ENCODE results near the gene DGKK. TPM values are rescaled to one million over a fixed set of nuclear protein-coding genes. Genes with fewer than 3 reads are reported as not detected.

DGKK gene, protein sequence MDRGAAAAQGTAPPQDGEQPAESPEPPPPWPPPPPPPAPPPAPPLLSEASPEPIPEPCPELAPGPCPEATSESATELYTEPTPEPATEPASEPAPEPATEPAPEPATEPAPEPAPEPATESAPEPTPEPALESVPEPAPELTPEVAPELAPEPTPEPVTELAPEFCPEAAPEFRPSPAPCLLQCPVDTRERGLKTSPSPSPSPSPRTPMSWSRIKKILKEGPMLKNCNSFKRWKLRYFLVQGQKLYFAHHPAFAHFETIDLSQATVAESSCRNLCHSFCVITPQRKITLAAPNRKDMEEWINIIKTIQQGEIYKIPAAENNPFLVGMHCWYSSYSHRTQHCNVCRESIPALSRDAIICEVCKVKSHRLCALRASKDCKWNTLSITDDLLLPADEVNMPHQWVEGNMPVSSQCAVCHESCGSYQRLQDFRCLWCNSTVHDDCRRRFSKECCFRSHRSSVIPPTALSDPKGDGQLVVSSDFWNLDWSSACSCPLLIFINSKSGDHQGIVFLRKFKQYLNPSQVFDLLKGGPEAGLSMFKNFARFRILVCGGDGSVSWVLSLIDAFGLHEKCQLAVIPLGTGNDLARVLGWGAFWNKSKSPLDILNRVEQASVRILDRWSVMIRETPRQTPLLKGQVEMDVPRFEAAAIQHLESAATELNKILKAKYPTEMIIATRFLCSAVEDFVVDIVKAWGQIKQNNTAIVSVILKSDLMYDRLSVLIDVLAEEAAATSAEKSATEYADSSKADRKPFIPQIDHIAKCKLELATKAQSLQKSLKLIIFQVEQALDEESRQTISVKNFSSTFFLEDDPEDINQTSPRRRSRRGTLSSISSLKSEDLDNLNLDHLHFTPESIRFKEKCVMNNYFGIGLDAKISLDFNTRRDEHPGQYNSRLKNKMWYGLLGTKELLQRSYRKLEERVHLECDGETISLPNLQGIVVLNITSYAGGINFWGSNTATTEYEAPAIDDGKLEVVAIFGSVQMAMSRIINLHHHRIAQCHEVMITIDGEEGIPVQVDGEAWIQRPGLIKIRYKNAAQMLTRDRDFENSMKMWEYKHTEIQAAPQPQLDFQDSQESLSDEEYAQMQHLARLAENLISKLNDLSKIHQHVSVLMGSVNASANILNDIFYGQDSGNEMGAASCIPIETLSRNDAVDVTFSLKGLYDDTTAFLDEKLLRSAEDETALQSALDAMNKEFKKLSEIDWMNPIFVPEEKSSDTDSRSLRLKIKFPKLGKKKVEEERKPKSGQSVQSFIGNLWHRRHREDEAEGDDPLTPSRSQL
- 0.05 TPM in 1 of 2 replicates, not detected in the other for total RNA-seq (2014; rRNA removed; shearing (Covaris generic))

DNA sequence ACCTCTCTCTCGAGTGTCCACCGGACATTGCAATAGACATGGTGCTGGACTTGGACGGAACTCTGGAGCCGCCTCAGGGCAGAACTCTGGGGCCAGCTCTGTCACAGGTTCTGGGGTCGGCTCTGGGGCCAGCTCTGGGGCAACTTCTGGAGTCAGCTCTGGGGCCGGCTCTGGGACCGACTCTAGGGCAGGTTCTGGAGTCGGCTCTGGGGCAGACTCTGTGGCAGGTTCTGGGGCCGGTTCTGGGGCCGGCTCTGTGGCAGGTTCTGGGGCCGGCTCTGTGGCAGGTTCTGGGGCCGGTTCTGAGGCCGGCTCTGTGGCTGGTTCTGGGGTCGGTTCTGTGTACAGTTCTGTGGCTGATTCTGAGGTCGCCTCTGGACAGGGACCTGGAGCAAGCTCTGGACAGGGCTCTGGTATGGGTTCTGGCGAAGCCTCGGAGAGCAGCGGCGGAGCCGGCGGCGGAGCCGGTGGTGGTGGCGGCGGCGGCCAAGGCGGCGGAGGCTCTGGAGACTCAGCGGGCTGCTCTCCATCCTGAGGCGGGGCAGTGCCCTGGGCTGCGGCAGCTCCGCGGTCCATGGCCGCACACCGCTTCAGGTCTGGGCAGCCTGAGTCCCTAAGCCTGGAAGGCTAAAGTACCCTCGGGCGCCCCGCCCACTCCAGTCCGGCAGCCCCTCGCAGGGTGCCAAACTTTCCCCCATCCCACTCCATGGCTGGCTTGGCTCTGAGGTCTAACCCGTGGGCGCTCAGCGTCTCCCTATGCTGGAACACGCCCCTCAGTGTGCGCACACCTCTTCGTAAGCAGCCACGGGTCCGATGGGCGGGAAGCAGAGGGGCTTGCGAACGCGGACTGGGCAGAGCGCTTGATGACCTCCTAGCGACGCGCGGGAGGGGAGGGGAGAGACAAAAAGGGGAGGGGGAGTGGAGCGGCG is at the start of gene DGKK:
Gene DGKK (minus strand): TSS at position 723 of the 929 bp plus-strand sequence. CDS start 147 bp downstream, at position 576.
- no peak for DNase-seq (ENCODE audit: low read depth)

DNA sequence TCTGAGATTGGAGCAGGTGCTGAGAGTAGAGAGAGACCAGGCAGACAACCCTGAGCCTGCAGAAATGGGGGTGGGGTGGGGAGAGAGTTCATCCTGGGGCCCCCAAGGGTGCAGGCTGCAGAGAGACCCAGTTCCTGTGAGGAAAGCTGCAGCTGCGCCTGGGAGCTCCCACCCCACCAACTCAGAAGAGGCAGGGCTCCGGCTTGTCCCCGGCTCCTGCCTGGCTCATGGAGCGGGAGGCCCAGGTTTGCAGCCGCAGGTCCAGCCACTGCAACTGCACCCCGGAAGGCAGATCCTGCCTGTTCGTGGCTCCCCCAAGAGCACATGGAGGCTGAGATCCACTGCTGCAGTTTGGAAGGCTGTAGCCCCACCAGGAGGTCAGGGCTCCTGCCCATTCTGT is 44.2 kb upstream of the DGKK start:
- DNase-seq (ENCODE audit: low read depth), result no peak

GRCh38 chrX:50497114-50497513 is 26.5 kb upstream of the DGKK start:
- DNase-seq (ENCODE audit: low read depth), result no peak

DNA sequence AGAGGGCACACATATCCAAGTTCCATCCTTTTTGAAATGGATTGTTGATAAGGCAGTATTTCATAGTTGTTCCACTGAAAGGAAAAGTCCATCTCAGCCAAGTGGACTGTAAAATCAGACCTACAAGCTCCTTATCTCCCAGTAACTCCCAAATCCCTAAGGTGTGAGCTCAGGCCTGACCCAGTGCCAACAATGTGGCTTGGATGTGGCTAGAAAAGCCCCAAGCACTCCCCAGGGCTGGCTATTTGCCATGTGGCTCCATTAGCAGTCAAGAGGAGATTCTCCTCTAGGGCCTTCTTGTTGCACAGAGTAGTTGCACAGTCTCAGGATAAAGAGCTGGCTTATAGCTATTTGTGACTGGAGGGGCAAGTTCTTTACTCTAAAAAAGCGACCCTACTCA is 25.0 kb upstream of the DGKK start:
- DNase-seq (ENCODE audit: low read depth), result peak; percentile 16

- DNase-seq (ENCODE audit: low read depth), result no peak
These were observed 22.1 kb upstream of the DGKK start for GRCh38 chrX:50492720-50493119.

GRCh38 chrX:50484662-50485061 is 14.0 kb upstream of the DGKK start:
- no peak for DNase-seq (ENCODE audit: low read depth)

- no peak for DNase-seq (ENCODE audit: low read depth)
These were observed 12.7 kb upstream of the DGKK start for GRCh38 chrX:50483283-50483682.

DNA sequence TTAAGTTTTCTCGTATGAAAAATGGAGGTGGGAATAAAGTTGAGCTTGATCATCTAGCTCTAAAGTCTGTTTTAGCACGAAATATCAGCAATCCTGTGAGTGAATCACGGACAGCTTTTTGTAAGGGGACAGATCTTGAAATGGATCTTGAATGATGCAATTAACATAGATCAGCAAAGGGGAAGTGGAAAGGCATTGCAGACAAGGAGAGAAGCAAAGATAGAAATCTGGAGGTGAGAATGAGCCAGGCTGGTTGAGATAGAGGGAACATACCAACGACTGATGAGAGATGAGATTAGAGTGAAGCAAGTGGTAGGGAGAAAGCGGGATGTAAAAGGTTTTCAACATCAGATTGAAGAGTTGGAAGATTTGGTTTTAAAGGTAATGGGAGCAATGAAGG is 4.6 kb upstream of the DGKK start:
- no peak for DNase-seq (ENCODE audit: low read depth)

DNA sequence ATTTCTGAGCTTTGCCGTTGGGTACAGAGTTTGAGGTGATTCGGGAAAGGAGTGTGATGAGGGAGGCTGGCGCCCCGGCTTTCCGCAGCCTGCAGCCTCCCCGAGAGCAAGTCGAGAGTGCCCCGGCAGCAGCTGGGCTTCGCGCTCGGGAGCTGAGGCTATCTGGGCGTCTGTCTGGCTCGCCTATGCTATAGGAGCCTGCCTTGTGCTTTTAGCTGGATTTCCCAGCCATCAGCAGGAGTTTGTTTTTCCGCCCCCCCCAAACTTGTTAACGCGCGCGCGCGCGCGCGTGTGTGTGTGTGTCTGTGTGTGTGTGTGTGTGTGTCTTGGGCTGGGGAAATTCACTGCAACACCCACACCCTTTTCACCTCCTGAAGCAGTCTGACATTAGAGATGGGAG is 765 bp upstream of the DGKK start:
- no peak for DNase-seq (ENCODE audit: low read depth)

DNA sequence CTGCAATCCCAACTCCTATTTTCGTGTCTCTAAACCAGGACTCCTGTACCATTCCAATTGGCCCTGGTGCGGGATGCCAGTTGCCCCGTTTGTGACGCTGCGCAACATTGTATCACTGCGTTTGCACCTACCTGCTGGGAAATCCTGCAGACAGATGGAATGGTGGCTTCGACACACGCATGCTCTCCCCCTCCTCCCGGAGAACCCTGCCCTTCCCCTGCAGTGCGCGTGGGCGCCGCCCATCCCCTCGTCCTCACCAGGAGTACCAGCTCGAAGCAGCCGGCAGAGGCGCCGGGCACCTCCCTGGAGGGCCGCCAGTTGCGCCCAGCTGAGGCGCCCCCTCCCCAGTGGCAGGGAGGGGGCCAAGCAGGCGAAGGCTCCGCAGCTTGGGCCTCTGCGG is 1.4 kb downstream of the DGKK start:
- DNase-seq (ENCODE audit: low read depth), result no peak

DNA sequence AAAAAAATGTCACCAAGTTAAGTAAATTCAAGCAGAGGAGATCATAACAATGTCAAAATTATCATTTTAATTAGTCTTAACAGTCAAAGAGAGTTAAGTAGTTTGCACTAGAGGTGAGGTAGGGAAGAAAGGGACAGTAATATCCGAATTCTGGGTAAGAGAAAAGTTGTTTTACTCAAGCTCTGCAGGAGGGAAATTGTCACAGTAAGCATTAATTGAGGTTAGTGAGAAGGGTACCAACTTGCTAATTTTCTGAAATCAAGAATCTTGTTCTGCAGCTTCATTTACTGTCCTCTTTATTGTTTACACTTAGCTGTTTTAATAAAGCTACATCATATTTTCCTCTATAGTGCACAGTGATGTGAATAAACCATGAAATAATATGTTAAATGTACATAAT is 11.0 kb downstream of the DGKK start:
- no peak for DNase-seq (ENCODE audit: low read depth)

DNA sequence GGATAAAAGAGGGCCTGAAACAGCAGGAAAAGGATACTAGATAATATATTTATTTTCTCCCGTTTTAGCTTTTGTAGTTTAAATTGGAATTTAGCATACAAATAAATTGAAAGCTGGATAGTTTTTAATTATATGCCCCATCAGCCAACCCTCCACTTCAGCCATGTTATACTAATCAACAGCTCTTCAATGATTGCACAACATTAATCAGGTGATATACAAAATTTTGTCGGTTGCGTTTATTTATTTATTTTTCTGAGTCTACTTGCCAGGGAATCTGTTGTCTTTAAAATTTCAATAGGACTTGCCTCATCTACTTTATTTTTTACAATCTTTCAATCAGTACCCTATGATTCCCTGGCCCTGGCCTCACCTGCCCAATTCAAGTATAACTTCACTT is 12.1 kb downstream of the DGKK start:
- no peak for DNase-seq (ENCODE audit: low read depth)

- no peak for DNase-seq (ENCODE audit: low read depth)
These were observed 13.7 kb downstream of the DGKK start for GRCh38 chrX:50456712-50457484.

- DNase-seq (ENCODE audit: low read depth), result no peak
These were observed 17.8 kb downstream of the DGKK start for GRCh38 chrX:50452782-50453181.

GRCh38 chrX:50450324-50450723 is 20.3 kb downstream of the DGKK start:
- DNase-seq (ENCODE audit: low read depth), result no peak

GRCh38 chrX:50448565-50448964 is 22.1 kb downstream of the DGKK start:
- DNase-seq (ENCODE audit: low read depth), result peak; percentile 31

DNA sequence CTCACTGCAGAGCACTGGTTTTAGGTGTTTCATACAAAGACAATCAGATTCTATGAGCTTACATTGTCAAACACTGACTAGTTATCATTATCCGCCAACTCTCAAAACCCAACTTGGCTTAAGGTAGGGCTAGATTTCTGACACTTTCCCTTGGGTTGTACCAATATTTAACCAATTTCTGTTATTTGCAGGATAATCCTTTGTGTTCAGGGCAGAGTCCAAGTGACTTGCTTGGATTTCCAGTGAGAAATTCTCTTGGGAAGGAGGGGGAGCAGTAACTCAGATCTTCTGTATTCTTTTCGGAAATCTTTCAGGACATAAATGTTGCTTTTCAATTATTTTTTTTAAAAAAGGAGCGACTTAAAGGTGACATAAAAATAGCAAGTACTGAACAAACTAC is 23.1 kb downstream of the DGKK start:
- DNase-seq (ENCODE audit: low read depth), result no peak

DNA sequence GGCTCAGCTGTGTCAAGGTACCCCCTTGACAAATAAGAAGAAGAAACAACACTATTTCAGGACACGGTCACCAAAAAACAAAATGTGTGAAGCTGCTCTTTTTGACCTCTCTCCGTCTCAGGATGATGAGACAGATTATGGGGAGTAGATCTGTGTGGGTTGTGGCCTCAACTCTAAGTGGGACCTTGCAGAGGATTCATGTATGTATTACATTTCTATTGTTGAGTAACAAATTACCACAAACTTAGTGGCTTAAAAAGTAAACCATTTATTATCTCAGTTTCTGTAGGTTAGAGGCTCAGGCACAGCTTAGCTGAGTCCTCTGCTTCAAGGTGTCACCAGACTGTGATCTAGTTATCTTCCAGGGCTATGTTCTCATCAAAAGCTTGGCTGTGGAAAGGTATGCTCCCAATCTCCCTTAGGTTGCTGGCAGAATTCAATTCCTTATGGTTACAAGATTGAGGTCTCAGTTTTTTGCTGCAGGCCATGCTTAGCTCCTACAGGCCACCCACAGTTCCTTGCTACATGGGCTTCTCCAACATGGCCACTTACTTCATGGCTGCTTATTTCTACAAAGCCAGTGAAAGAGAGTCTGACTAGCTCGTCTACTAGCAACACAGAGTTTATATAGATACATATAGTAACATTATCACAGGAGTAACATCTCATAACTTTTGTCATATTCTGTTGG is 28.1 kb downstream of the DGKK start:
- no peak for DNase-seq (ENCODE audit: low read depth)

- DNase-seq (ENCODE audit: low read depth), result no peak
These were observed 33.8 kb downstream of the DGKK start for GRCh38 chrX:50436797-50437196.
